Measurements from ENCODE around the gene ANAPC15.
A peak's percentile ranks its signal among the peaks of the same experiment; 100 is the strongest.

Gene ANAPC15

DNA sequence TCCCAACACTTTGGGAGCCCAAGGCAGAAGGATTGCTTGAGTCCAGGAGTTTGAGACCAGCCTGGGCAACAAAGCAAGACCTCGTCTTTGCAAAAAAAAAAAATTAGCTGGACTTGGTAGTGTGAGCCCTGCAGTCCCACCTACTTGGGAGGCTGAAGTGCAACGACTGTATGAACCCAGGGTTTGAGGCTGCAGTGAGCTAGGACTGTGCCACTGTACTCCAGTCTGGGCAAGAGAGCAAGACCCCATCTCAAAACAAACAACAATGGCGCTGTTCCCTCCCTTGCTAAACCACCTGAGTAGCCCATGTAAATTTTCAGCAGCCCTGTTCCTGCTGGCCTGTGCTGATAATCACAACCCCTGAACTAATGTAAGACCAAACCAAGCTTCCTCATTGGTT lies 12.5 kb downstream of the ANAPC15 start:
- ChIA-PET POLR2A (interaction anchor here (0.6 to 0.9 kb wide), 3 partner anchors 9 to 197 kb away, joined by 3 read pairs; no protein-coding TSS in a partner anchor), CTCF (interaction anchor here (1.4 to 7.5 kb wide), 6 partner anchors 9 to 75 kb away, joined by 3 to 52 read pairs (median 14); partner anchors contain the start of gene LRRC51)
- TF ChIP-seq CTCF (IDR thresholded peaks at IDR 0.05; ENCODE audit: control extremely low read depth, extremely low read depth, low read depth, missing control alignments), result no peak
- DNase-seq (ENCODE audit: extremely low spot score), result no peak

- POLR2A ChIA-PET, result interaction anchor here (0.6 to 1.0 kb wide), 2 partner anchors 30 to 1045 kb away, joined by 3 read pairs; no protein-coding TSS in a partner anchor
These were observed 13.8 kb downstream of the ANAPC15 start for GRCh38 chr11:72098741-72099140.

GRCh38 chr11:72091292-72091691 lies 21.2 kb downstream of the ANAPC15 start:
- POLR2A ChIA-PET, result interaction anchor here (0.9 to 1.0 kb wide), 2 partner anchors 9 to 11 kb away, joined by 3 read pairs; partner anchors contain the start of gene LAMTOR1
- TF ChIP-seq CTCF (IDR thresholded peaks at IDR 0.05; ENCODE audit: control extremely low read depth, extremely low read depth, low read depth, missing control alignments), result peak; percentile 79
- CTCF ChIA-PET, result interaction anchor here (0.7 to 10.3 kb wide), 29 partner anchors 9 to 339 kb away, joined by 3 to 208 read pairs (median 7); partner anchors contain the start of genes ANAPC15, FOLR3, LAMTOR1 and TOMT
- peak; percentile 78 for DNase-seq (ENCODE audit: extremely low spot score)

More at GRCh38 chr11:72098741-72099140, 13.8 kb downstream of the ANAPC15 start:
- DNase-seq (ENCODE audit: extremely low spot score), result no peak
- CTCF ChIA-PET, result interaction anchor here (1.2 to 10.3 kb wide), 5 partner anchors 8 to 75 kb away, joined by 3 to 208 read pairs (median 50); no protein-coding TSS in a partner anchor
- no peak for TF ChIP-seq CTCF (IDR thresholded peaks at IDR 0.05; ENCODE audit: control extremely low read depth, extremely low read depth, low read depth, missing control alignments)

DNA sequence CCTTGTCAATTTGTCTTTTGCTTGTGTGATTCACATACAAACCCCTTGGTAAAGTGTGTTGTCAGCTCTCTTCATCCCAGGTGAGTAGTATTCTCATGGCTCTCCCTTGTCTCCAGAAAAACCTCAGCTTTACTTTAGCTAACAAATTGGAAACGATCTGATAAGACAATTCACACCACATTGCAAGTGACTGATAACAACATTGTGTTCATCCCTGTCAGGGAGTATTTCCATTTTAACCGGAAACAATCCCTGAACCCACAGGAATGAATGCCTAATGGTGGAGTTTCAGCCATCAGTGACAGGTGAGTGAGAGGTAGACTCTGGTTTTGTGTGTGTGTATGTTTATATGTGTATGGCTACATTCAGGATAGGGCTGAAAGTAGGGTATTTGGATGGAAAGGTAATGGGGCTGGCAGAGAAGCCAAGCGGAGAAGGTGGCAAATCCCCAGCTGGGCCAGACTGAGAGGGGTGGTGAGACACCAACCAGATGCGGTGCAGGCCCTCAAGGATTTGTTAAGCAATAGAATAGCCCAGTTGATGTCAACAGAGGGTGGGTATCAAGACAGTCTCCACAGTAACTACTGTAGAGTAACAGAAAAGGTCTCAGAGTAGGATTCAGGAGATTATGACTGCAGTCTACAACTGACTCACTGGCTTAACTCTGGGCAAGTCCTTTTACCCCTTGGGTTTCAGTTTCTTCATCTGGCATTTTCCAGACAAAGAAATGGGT lies 24.3 kb downstream of the ANAPC15 start:
- POLR2A ChIA-PET, result no interaction called here
- CTCF ChIA-PET, result interaction anchor here (2.8 to 4.1 kb wide), 2 partner anchors 20 to 63 kb away, joined by 8 to 49 read pairs; no protein-coding TSS in a partner anchor
- TF ChIP-seq CTCF (IDR thresholded peaks at IDR 0.05; ENCODE audit: control extremely low read depth, extremely low read depth, low read depth, missing control alignments), result no peak
- DNase-seq (ENCODE audit: extremely low spot score), result no peak

GRCh38 chr11:72085621-72086351 lies 26.7 kb downstream of the ANAPC15 start:
- no peak for DNase-seq (ENCODE audit: extremely low spot score)
- TF ChIP-seq CTCF (IDR thresholded peaks at IDR 0.05; ENCODE audit: control extremely low read depth, extremely low read depth, low read depth, missing control alignments), result no peak
- CTCF ChIA-PET, result interaction anchor here (1.2 to 4.8 kb wide), 11 partner anchors 11 to 108 kb away, joined by 3 to 52 read pairs (median 7); no protein-coding TSS in a partner anchor
- POLR2A ChIA-PET, result interaction anchor here (0.6 kb wide), 1 partner anchor 27 kb away, joined by 3 read pairs; the partner anchor contains the start of gene ANAPC15

- no peak for TF ChIP-seq CTCF (IDR thresholded peaks at IDR 0.05; ENCODE audit: control extremely low read depth, extremely low read depth, low read depth, missing control alignments)
- ChIA-PET POLR2A (interaction anchor here (0.7 kb wide), 1 partner anchor 58 kb away, joined by 3 read pairs; no protein-coding TSS in a partner anchor), CTCF (interaction anchor here (1.2 to 4.8 kb wide), 7 partner anchors 13 to 69 kb away, joined by 3 to 52 read pairs (median 10); no protein-coding TSS in a partner anchor)
- DNase-seq (ENCODE audit: extremely low spot score), result no peak
These were observed 27.5 kb downstream of the ANAPC15 start for GRCh38 chr11:72084965-72085364.

Data from GM10248 (cell line).